ENCODE measurements around the gene DHX34.

The DHX34 gene

GRCh38 chr19:47353307-47353712 lies 4.2 kb downstream of the DHX34 start:
- H3K27ac ChIP-seq, result no peak overlapping the region
- H3K9me3 ChIP-seq (ENCODE audit: severe bottlenecking), result no peaks in the 10 kb centered on the region
- no peaks in the 10 kb centered on the region for H3K27me3 ChIP-seq (ENCODE audit: insufficient read depth, low read depth, severe bottlenecking)
- DNase-seq, result no peak
- TF ChIP-seq CTCF (IDR thresholded peaks at IDR 0.05; ENCODE audit: low read depth, low read length), result no peak
- peaks cover 67% of the 10 kb centered on the region for H3K36me3 ChIP-seq
- H3K4me3 ChIP-seq (ENCODE audit: low read depth, low read length), result no peak overlapping the region

- Histone ChIP-seq H3K4me3 (ENCODE audit: low read depth, low read length) (no peak overlapping the region), H3K9me3 (ENCODE audit: severe bottlenecking) (no peaks in the 10 kb centered on the region), H3K36me3 (peaks cover 91% of the 10 kb centered on the region), H3K27me3 (ENCODE audit: insufficient read depth, low read depth, severe bottlenecking) (no peaks in the 10 kb centered on the region), H3K27ac (no peak overlapping the region)
- TF ChIP-seq CTCF (IDR thresholded peaks at IDR 0.05; ENCODE audit: low read depth, low read length), result no peak
- DNase-seq, result no peak
Measured at GRCh38 chr19:47356900-47357299, 7.8 kb downstream of the DHX34 start.

GRCh38 chr19:47357788-47358680 lies 8.9 kb downstream of the DHX34 start:
- peak overlapping the region; percentile 66 for H3K27ac ChIP-seq
- DNase-seq, result peak; percentile 47
- H3K9me3 ChIP-seq (ENCODE audit: severe bottlenecking), result no peaks in the 10 kb centered on the region
- no peaks in the 10 kb centered on the region for H3K27me3 ChIP-seq (ENCODE audit: insufficient read depth, low read depth, severe bottlenecking)
- peak; percentile 49 for TF ChIP-seq CTCF (IDR thresholded peaks at IDR 0.05; ENCODE audit: low read depth, low read length)
- peaks cover 92% of the 10 kb centered on the region for H3K36me3 ChIP-seq
- no peak overlapping the region for H3K4me3 ChIP-seq (ENCODE audit: low read depth, low read length)

- Histone ChIP-seq H3K27ac (peak overlapping the region; percentile 66), H3K27me3 (ENCODE audit: insufficient read depth, low read depth, severe bottlenecking) (no peaks in the 10 kb centered on the region), H3K9me3 (ENCODE audit: severe bottlenecking) (no peaks in the 10 kb centered on the region), H3K4me3 (ENCODE audit: low read depth, low read length) (no peak overlapping the region), H3K36me3 (peaks cover 90% of the 10 kb centered on the region)
- no peak for TF ChIP-seq CTCF (IDR thresholded peaks at IDR 0.05; ENCODE audit: low read depth, low read length)
- peak; percentile 79 for DNase-seq
Measured at GRCh38 chr19:47358936-47359335, 9.8 kb downstream of the DHX34 start.

GRCh38 chr19:47362321-47362720 lies 13.2 kb downstream of the DHX34 start:
- no peak for DNase-seq
- no peaks in the 10 kb centered on the region for H3K27me3 ChIP-seq (ENCODE audit: insufficient read depth, low read depth, severe bottlenecking)
- no peak for TF ChIP-seq CTCF (IDR thresholded peaks at IDR 0.05; ENCODE audit: low read depth, low read length)
- peaks cover 72% of the 10 kb centered on the region for H3K36me3 ChIP-seq
- no peak overlapping the region for H3K4me3 ChIP-seq (ENCODE audit: low read depth, low read length)
- H3K27ac ChIP-seq, result no peak overlapping the region
- H3K9me3 ChIP-seq (ENCODE audit: severe bottlenecking), result no peaks in the 10 kb centered on the region

All from WERI-Rb-1 (cell line).